ENCODE data around the gene CD82. TPM values are rescaled to one million over a fixed set of nuclear protein-coding genes. Genes with fewer than 3 reads are reported as not detected.
A peak's percentile ranks its signal among the peaks of the same experiment; 100 is the strongest.

CD82 gene
- total RNA-seq, 4 donors from 2014 or later, result 8.9 to 30.6 (median 20.3) TPM

DNA sequence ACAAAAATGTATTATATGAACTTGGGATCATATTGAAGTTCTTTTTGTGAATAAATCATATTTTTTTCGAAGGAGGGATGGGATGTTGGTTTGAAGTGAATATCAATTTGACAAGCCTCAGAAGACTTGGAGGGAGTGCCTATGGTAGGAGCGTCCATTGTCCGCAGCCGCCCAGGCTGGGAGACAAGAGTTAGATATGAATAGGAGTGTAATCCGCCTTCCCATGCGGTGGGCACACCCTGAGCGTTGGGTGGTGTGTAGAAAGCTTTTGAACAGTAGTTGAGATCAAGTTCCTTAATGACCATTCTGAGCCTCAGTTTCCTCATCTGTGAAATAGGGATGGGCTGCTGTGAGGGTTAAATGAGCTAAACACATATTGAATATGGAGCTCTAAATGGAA is 7.0 kb downstream of the CD82 start:
- DNase-seq (ENCODE audit: low spot score) (no peak), ATAC-seq (ENCODE audit: low FRiP score) (no peak)
- TF ChIP-seq, protein P1, sequence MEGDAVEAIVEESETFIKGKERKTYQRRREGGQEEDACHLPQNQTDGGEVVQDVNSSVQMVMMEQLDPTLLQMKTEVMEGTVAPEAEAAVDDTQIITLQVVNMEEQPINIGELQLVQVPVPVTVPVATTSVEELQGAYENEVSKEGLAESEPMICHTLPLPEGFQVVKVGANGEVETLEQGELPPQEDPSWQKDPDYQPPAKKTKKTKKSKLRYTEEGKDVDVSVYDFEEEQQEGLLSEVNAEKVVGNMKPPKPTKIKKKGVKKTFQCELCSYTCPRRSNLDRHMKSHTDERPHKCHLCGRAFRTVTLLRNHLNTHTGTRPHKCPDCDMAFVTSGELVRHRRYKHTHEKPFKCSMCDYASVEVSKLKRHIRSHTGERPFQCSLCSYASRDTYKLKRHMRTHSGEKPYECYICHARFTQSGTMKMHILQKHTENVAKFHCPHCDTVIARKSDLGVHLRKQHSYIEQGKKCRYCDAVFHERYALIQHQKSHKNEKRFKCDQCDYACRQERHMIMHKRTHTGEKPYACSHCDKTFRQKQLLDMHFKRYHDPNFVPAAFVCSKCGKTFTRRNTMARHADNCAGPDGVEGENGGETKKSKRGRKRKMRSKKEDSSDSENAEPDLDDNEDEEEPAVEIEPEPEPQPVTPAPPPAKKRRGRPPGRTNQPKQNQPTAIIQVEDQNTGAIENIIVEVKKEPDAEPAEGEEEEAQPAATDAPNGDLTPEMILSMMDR (IDR thresholded peaks at IDR 0.05), result no peak

DNA sequence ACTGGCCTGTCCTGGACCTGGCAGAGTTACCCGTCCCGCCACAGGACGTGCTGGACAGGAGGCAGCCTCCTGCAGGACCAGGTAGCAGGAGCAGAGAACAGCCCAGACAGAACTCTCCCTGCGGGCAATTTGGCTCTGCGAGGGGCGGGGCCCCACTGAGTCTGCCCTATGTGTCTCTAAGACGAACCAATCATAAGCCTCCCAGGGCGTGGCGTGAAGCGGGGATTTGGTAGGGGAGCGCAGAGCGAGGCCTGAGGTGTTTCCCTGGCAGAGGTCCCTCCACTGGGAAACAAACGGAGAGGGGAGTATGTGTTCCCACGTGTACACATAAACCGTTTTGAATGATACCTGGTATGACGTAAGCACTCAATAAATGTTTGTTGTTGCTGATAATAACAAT is 7.4 kb downstream of the CD82 start:
- DNase-seq (ENCODE audit: low spot score) (no peak), ATAC-seq (ENCODE audit: low FRiP score) (no peak)
- TF ChIP-seq, protein P1 (IDR thresholded peaks at IDR 0.05), result no peak

- TF ChIP-seq, protein P1 (IDR thresholded peaks at IDR 0.05), result no peak
- ATAC-seq (ENCODE audit: low FRiP score) (peak; percentile 3), DNase-seq (ENCODE audit: low spot score) (no peak)
Observed at GRCh38 chr11:44573333-44573732, 7.9 kb downstream of the CD82 start.

DNA sequence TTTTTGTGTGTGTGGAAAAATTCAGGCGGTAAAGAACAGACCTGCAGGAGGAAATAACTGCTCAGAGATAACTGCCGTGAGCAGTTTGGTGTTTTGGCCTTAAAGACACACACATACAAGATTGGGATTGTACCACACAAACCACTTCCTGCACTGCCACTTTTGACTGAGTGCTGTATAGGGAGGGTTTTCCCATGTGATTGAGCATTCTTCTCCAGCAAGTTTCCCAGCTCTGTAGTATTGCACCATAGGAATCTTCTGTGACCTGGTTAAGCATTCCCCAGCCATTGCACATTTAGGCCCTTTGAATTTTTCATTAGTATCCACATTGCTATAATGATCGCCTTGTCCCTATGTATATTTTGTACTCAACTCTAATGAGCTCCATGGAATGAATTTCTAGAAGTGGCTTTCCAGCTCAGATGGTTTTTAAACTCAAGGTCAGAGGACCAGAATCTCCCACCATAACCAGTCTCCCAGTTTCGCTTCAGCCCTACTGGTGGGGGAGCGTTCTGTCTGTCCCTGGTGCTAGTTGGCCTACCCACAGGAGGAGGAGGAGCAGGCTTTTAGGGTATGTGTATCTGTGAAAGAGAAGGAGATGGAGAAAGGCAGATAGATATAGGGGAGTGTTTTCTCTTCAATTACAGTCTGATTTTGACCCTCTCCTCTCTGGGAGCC is 9.3 kb downstream of the CD82 start:
- DNase-seq (ENCODE audit: low spot score) (no peak), ATAC-seq (ENCODE audit: low FRiP score) (peak; percentile 61)
- TF ChIP-seq, protein P1 (IDR thresholded peaks at IDR 0.05), result no peak

DNA sequence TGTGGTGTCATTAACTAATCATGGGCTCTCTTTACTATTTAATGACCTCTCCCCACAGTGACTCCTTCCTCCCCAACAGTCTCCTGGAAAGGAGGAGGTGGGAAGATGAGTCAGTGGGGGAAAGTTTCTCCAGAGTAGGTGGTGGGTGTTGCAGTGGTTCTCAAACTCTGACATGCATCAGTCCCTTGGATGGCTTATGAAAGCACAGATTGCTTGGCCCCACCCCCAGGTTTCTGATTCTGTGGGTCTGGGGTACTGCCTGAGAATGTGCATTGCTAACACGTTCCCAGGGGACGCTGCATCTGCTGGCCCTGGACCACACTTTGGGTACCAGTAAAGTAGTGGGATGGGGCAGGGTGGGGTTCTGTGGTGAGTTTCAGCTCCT is 9.8 kb downstream of the CD82 start:
- ATAC-seq (ENCODE audit: low FRiP score) (peak; percentile 13), DNase-seq (ENCODE audit: low spot score) (no peak)
- TF ChIP-seq, protein P1 (IDR thresholded peaks at IDR 0.05), result no peak

DNA sequence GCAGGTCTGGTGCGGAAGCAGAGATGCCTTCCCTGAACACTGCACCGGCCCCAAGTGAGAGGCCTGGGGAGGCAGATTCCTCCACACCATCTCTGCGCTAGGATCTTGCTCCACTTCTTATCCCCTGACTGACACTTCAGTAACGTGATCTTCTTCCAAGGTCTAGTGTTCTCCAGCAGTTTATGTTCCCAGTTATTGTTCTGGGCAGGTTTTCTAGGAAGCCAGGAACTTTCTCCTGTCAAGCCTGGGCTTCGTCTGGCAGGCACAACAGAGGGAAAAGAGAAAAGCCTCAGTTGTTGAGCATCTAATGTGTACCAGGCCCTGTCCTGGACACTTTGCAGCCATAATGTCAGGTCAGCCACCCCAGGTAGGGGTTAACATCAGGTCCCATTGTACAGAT is 10.5 kb downstream of the CD82 start:
- DNase-seq (ENCODE audit: low spot score), result no peak
- TF ChIP-seq, protein P1 (IDR thresholded peaks at IDR 0.05), result no peak
- ATAC-seq (ENCODE audit: low FRiP score), result no peak

DNA sequence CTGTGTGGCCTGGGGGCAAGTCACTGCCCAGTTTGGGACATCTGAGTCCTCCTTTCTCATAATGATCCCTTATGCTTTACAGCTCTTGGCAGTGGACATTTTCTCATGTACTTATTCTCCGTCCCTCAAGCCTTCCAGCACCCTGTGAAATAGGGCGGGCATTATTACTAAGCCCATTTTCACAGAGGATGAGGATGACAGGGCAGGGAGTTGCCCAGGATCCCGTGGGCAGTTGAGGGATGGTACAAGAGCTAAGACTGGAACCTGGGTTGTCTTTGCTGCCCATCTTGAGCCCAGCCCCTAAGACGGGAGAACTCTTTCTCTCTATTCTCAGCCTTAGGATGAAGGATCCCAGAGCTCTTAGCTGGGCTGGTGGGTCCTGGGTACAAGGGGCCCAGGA is 11.2 kb downstream of the CD82 start:
- no peak for ATAC-seq (ENCODE audit: low FRiP score)
- TF ChIP-seq, protein P1 (IDR thresholded peaks at IDR 0.05), result no peak
- DNase-seq (ENCODE audit: low spot score), result no peak

Data from omental fat pad (tissue), 4 donors.